ENCODE measurements around the gene CDH12. TPM values are rescaled to one million over a fixed set of nuclear protein-coding genes. Genes with fewer than 3 reads are reported as not detected.
A peak's percentile ranks its signal among the peaks of the same experiment; 100 is the strongest.
"Not testable (repeated sequence)": the region's sequence is repeated elsewhere in the genome, so short reads cannot be mapped to it uniquely, and the experiment has no call there.

The CDH12 gene
- total RNA-seq, 1 experiment from 2014 or later: 0.47 TPM

DNA sequence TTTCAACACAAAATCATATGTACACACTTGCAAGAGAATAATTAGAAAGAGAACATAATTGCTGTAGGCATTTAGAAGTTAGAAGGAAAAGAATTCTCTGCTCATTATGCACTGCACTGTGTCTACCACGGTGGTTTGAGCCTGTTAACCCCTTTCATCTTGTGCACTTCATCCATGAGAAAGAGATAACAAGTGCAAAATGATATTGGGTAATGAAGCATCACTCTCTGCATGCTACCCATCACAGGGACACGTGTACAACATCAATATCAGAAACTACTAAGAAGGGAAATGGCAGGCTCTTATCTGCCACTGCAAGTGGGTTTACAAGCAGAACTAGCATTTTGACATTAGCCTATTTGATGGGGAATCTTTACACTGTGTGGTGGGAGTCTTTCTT, 202.6 kb downstream of the CDH12 start:
- no peak for DNase-seq (ENCODE audit: low spot score)

DNA sequence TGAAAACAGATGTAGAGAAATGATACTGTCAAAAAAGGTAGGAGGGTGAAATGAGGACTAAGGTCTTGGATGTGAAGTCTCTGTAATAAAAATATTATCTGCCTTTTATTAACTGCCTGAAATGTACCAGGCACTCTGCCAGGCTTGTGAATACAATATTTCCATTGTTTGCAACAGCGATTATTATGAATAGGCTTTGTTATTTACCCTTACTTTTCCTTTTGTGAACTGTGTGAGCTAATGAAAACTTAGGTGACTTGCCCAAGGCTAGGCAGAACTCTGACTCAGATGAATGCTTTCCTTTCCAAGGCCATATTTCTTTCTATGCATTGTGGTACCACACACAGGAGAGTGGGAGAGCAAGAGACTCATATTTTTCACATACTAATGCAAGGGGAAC, 204.1 kb downstream of the CDH12 start:
- no peak for DNase-seq (ENCODE audit: low spot score)

DNA sequence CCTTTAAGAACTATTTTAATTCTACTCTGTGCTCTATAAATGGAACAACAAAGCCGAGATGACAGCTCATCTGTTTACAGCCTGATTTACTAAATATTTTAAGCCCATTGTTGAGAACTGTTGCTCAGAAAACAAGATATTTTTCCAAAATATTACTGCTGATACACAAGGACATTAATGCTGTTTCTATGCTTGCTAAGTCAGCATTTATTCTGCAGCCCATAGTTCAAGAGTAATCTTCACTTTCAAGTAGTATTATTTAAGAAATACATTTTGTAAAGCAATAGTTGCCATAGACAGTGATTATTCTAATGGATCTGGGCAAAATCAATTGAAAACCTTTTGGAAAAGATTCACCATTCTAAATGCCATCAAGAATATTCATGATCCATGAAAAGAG, 208.3 kb downstream of the CDH12 start:
- no peak for DNase-seq (ENCODE audit: low spot score)

GRCh38 chr5:22643356-22643755, 209.8 kb downstream of the CDH12 start:
- no peak for DNase-seq (ENCODE audit: low spot score)

DNA sequence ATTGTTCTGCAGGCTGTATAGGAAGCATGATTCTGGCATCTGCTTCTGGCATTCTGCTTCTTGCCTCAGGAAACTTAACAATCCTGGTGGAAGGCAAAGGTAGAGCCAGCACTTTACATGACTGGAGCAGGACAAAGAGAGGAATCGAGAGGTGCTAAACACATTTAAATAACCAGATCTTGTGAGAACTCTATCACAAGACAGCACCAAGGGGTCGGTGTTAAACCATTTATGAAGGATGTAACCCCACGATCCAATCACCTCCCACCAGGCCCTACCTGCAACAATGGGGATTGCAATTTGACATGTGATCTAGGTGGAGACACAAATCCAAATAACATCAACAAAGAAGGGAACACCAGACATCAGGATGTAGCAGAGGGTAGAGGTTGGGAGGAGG, 221.5 kb downstream of the CDH12 start:
- DNase-seq (ENCODE audit: low spot score): no peak

DNA sequence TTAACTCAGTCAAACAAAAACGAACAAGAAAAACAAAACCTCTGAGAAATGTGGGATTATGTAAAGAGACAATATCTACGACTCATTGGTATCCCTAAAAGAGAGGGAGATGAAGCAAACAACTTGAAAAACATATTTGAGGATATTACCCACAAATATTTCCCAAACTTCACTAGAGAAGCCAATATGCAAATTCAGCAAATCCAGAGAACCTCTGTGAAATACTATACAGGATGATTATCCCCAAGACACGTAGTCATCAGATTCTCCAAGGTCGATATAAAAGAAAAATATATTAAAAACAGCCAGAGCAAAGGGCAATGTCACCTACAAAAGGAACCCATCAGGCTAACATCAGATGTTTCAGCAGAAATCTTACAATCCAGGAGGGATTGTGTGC, 226.1 kb downstream of the CDH12 start:
- DNase-seq (ENCODE audit: low spot score): no peak

DNA sequence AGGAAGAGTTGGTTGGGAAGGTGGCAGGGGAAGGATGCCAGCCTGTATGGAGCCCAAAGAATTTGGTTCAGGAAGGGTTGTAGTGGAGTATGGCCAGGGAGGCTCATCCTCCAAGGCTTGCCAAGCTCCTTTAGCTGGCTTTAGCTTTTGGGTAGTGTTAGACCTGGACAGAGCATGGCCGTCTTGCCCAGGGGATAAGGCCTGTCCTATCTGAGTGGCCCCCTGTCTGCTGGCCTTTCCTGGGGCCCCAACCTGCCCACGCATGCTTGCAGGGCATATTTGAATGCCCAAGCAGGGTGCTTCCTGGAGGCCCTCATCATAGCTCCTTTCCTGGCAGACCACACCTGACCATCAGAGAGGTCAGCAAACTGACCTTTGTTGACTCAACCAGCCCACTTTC, 227.7 kb downstream of the CDH12 start:
- DNase-seq (ENCODE audit: low spot score): no peak

- DNase-seq (ENCODE audit: low spot score): no peak
These were observed 232.1 kb downstream of the CDH12 start for GRCh38 chr5:22621084-22621483.

- no peak for DNase-seq (ENCODE audit: low spot score)
These were observed 237.2 kb downstream of the CDH12 start for GRCh38 chr5:22615964-22616363.

- no peak for DNase-seq (ENCODE audit: low spot score)
These were observed 238.6 kb downstream of the CDH12 start for GRCh38 chr5:22614486-22615094.

- DNase-seq (ENCODE audit: low spot score): no peak
These were observed 240.2 kb downstream of the CDH12 start for GRCh38 chr5:22612928-22613327.

DNA sequence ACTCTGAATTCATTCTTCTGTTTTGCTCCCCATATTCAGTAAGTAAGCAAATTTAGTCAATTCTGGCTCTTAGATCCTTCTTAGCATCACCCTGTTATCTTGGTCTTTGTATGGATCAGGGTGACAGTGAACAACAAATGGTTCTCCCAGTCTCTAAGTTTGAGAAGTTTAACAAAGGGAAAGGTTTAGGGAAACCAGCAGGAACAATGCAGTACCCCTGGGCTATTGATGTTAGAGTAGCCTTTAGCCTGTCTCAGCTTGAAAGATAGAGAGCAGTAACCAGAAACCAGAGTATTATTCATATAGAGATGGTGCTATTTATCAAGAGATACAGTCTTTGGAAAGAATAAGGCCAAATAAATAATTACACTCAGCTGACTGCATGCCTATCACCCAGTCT, 241.8 kb downstream of the CDH12 start:
- DNase-seq (ENCODE audit: low spot score): no peak

- not testable (repeated sequence) for DNase-seq (ENCODE audit: low spot score)
These were observed 245.6 kb downstream of the CDH12 start for GRCh38 chr5:22607498-22607897.

DNA sequence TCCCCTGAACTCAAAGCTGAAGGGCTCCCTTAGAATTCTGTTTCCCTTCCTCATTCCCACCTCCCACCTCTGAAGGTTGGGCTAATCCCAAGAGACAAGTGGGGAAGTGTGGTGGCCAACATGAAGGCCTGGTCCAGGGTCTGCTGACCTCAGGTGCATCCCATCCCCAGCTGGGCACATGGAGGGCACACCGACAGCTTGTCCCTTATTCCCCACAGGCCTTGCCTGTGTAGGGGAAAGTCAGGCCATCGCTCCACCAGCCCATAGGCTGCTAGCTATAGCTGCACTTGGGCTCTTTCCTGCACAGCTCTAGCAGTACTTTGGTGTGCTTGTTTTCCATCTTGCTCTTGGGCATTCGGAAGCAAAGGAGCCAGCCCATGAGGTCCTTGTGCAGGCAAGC, 247.7 kb downstream of the CDH12 start:
- no peak for DNase-seq (ENCODE audit: low spot score)

DNA sequence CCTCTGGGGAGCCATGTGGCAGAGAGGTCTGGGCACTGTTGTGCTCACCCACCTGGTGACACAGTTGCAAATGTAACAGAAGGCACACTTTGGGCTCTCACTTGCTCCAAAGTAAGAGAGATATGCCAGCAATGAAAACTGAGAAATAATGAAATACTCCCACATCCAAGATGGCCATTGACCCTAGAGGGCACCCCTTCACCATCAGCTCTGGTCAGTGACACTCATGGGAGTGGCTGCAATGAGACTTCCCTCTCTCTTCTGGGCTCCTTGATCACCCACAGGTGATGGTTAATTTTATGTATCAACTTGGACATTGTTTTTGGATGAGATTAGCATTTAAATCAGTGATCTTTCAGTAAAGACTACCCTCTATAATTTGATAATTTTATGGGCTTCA, 248.4 kb downstream of the CDH12 start:
- DNase-seq (ENCODE audit: low spot score): no peak

DNA sequence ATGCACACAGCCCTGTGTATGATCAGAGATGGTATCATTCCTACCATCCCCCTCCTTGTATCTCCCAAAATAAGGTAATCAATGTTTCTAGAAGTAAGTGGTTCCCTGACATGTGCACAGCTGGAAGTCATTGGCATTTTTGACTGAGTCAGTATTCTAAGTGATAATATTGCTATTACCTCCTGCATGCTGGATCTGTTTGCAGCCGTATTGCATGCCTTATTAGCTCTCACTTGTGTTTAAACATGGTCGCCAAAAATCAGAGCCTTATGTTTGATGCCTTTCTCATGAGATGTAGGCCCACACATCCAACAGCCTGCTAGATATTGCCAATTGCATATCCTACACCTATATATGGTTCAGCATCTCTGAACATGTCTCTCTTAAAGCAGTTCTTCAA, 254.3 kb downstream of the CDH12 start:
- DNase-seq (ENCODE audit: low spot score): no peak

DNA sequence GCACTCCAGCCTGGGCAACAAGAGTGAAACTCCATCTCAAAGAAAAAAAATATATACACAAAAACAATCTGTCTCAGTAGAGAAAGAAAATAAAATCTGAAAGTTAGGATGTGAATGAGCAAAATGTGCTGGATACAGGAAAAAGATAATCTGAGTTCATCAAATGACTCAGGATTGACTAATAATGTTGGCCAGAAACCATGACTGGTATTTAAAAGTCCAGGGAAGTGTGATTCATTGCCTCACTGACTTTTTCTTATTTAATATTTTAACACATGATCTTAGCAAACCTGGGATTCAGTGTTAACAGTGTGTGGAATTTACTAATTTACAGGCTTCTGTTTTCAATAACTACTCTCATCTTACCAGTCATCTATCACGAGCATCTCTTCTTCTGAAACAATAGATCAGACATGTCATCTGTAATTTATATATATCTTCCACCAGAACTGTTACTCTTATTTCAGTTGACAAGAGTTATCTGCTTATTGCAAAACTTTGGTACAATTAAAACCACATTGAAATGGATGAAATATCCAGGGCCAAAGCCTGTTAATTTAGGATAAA, 256.7 kb downstream of the CDH12 start:
- peak; percentile 92 for DNase-seq (ENCODE audit: low spot score)

GRCh38 chr5:22594491-22594890, 258.7 kb downstream of the CDH12 start:
- no peak for DNase-seq (ENCODE audit: low spot score)

DNA sequence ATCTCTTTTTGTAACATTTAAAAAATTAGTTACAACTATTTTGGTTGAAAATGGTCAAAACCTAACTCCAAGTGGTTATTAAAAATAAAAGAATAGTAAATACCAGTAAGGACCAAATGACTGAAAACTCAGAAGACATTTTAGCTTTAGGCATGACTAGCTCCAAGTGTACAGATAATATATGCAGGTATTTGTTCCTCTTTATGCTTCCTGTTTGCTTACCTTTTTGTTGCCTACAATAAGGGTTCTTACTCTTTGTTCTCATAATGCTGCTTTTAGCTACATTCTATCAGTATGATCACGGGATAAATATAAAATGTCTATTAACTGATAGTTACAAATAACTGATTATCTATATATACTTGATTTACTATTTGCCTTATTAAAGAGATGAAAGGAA, 259.6 kb downstream of the CDH12 start:
- no peak for DNase-seq (ENCODE audit: low spot score)

DNA sequence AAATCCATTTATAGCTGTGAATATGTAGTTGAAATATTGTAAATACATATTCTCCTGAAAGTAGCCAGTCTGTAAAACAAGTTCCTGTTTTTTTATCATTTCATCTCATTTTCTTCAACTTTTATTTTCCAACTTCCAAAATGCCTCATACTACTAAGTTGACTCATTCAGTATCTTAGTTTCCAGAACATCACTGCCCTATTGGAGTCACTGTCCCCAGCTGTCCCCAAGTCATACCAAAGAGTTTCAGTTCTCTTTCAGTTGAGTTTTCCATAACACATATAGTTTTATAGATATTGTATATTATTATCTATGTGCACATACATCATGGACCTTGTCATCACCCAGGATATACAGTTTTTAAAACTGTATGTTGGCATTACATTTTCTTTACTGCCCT, 261.7 kb downstream of the CDH12 start:
- DNase-seq (ENCODE audit: low spot score): no peak

DNA sequence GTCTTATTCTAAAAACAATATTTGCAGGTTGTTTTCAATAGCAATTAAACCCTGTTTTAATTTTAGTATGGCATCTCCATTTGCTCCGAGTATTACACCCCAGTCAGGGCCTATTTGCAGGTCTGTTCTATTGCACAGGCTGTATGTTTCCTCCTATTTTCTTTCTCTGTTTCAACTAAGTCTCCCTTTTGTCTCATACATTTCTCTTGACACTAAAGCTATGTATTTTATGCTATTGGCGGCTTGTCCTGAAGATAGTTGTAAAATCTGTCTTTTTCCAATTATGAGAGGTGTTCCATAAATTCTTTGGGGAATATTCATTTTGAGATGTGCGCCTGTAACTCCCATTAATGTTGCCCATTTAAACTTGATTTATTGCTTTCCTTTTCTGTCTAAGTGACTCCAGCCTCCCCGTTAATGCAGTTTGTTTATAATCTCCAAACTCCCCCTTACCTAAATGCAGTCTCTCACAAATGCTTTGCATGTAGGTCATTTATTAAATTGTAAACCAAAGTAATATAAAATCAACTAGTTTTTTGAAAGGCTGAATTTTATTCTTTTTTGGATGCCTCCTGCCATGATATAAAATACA, 262.4 kb downstream of the CDH12 start:
- no peak for DNase-seq (ENCODE audit: low spot score)

- no peak for DNase-seq (ENCODE audit: low spot score)
These were observed 275.4 kb downstream of the CDH12 start for GRCh38 chr5:22577711-22578110.

DNA sequence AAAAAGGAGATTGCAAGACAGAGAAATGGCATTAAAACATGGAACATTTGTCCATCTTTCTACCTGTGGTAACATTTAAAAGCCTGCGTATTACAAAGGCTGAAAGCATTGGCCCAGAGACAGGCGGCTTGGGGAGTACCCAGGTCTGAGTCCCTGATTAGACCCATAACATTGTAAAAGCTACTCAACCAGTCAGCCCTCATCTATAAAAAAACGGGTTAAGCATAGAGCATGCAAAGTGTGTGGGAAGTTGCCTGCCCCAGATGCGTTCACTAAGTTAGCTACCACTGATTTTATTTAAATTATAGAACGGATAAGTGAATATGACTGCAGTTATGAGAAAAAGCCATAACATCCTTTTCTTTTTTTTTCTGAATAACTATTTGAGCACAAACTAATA, 276.1 kb downstream of the CDH12 start:
- no peak for DNase-seq (ENCODE audit: low spot score)

DNA sequence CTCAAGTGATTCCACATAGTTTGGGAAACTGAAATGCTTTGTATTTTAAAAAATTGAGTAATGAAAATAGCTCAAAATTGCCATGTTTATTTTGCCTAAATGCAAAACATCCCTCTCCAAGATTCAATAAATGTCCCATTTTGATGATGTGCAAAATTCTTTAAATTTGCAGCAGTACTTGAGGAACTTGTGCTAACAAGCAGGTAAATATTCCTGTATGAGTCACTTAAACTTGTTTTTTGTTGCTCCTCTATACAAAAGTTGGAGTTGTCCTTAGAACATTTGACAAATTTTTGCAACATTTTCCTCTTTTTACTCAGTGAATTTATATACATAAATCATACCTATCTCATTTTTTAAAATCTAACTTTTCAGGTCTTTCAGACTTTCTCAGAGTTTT, 280.2 kb downstream of the CDH12 start:
- no peak for DNase-seq (ENCODE audit: low spot score)
